Skeletal muscle cell (primary cell): ENCODE results near the gene ELF3.
"Not testable (repeated sequence)": the region's sequence is repeated elsewhere in the genome, so short reads cannot be mapped to it uniquely, and the experiment has no call there.

ENCODE experiments used
- DNase-seq: peaks from one replicate; pipeline ENCODE4 v3.0.0-alpha.2; 2010; ENCODE audit warnings: low read depth
- H3K4me3 ChIP-seq: 2 replicates; pipeline ENCODE4 v1.5.1; 2011; ENCODE audit warnings: low read depth, mild to moderate bottlenecking, control low read depth, low read length, moderate library complexity

ELF3 gene

GRCh38 chr1:202010180-202011015 lies at the start of gene ELF3:
Gene ELF3 (plus strand): TSS chr1:202010587. CDS start chr1:202011137, 550 bp downstream.
- no peak within 1 kb of the TSS for H3K4me3 ChIP-seq
- no peak for DNase-seq

- not testable (repeated sequence) for H3K4me3 ChIP-seq, DNase-seq
Measured at GRCh38 chr1:201962382-201962781, 48.0 kb upstream of the ELF3 start.

GRCh38 chr1:201964261-201964660 lies 46.1 kb upstream of the ELF3 start:
- no peak overlapping the region for H3K4me3 ChIP-seq
- no peak for DNase-seq

- no peak for DNase-seq
- H3K4me3 ChIP-seq: no peak overlapping the region
Measured at GRCh38 chr1:201966171-201966570, 44.2 kb upstream of the ELF3 start.

- DNase-seq: no peak
- H3K4me3 ChIP-seq: no peak overlapping the region
Measured at GRCh38 chr1:201968202-201968925, 42.0 kb upstream of the ELF3 start.

- no peak overlapping the region for H3K4me3 ChIP-seq
- DNase-seq: no peak
Measured at GRCh38 chr1:201970334-201971159, 39.8 kb upstream of the ELF3 start.

GRCh38 chr1:201982082-201982622 lies 28.2 kb upstream of the ELF3 start:
- H3K4me3 ChIP-seq: peak overlapping the region; percentile 74
- no peak for DNase-seq

- peak; percentile 29 for DNase-seq
Measured at GRCh38 chr1:201982623-201983379, 27.6 kb upstream of the ELF3 start, which contains the start of gene RNPEP. Gene RNPEP (plus strand): TSS chr1:201982648. CDS start chr1:201982667, 19 bp downstream.

GRCh38 chr1:201983380-201983805 lies 27.0 kb upstream of the ELF3 start:
- no peak for DNase-seq
- peak overlapping the region; percentile 74 for H3K4me3 ChIP-seq

More at GRCh38 chr1:201982623-201983379, 27.6 kb upstream of the ELF3 start, which contains the start of gene RNPEP:
- peak within 1 kb of the TSS; percentile 74 for H3K4me3 ChIP-seq

- H3K4me3 ChIP-seq: no peak overlapping the region
- no peak for DNase-seq
Measured at GRCh38 chr1:201984446-201984845, 25.9 kb upstream of the ELF3 start.

GRCh38 chr1:201985355-201985754 lies 25.0 kb upstream of the ELF3 start:
- no peak overlapping the region for H3K4me3 ChIP-seq
- no peak for DNase-seq

- H3K4me3 ChIP-seq: no peak overlapping the region
- no peak for DNase-seq
Measured at GRCh38 chr1:201988601-201989000, 21.8 kb upstream of the ELF3 start.

- H3K4me3 ChIP-seq: no peak overlapping the region
- DNase-seq: no peak
Measured at GRCh38 chr1:201989354-201990128, 20.8 kb upstream of the ELF3 start.

- DNase-seq: no peak
Measured at GRCh38 chr1:201990427-201990826, 20.0 kb upstream of the ELF3 start.

GRCh38 chr1:201999625-202000238 lies 10.7 kb upstream of the ELF3 start:
- peak; percentile 8 for DNase-seq
- no peak overlapping the region for H3K4me3 ChIP-seq

More at GRCh38 chr1:201990427-201990826, 20.0 kb upstream of the ELF3 start:
- H3K4me3 ChIP-seq: no peak overlapping the region

GRCh38 chr1:202002507-202002906 lies 7.9 kb upstream of the ELF3 start:
- H3K4me3 ChIP-seq: no peak overlapping the region
- DNase-seq: no peak

- no peak for DNase-seq
Measured at GRCh38 chr1:202004711-202005110, 5.7 kb upstream of the ELF3 start.

More at GRCh38 chr1:202004711-202005110, 5.7 kb upstream of the ELF3 start:
- no peak overlapping the region for H3K4me3 ChIP-seq
